HUES64 (cell line): ENCODE results near the gene PPP5C.
"Not testable (repeated sequence)": the region's sequence is repeated elsewhere in the genome, so short reads cannot be mapped to it uniquely, and the experiment has no call there.

Experiments
- H3K27ac ChIP-seq: 2 replicates; pipeline ENCODE4 v1.7.0; 2013; ENCODE audit warnings: low read depth, low read length, inconsistent platforms
- H3K27me3 ChIP-seq: 2 replicates; pipeline ENCODE4 v1.6.1; 2013; ENCODE audit warnings: mild to moderate bottlenecking, low read length; ENCODE audit not compliant: insufficient read depth
- H3K36me3 ChIP-seq: 2 replicates; pipeline ENCODE4 v1.6.1; 2013; ENCODE audit warnings: mild to moderate bottlenecking, low read length; ENCODE audit not compliant: insufficient read depth
- H3K4me1 ChIP-seq: 2 replicates; pipeline ENCODE4 v1.6.1; 2013; ENCODE audit warnings: mild to moderate bottlenecking, low read length, moderate library complexity; ENCODE audit not compliant: insufficient read depth
- H3K4me3 ChIP-seq: 2 replicates; pipeline ENCODE4 v1.5.1; 2013; ENCODE audit warnings: mild to moderate bottlenecking, low read length, moderate library complexity
- H3K9ac ChIP-seq: 2 replicates; pipeline ENCODE4 v1.6.1; 2013; ENCODE audit warnings: mild to moderate bottlenecking, low read depth, low read length
- H3K9me3 ChIP-seq: 2 replicates; pipeline ENCODE4 v1.6.1; 2013; ENCODE audit warnings: low read depth, low read length; ENCODE audit not compliant: insufficient read depth
- WGBS: fragments of 150-250, 120-280 bp; methylation state at CpG from one replicate; pipeline ENCODE4 v1.1.7; 2013; ENCODE audit warnings: missing lambda C conversion rate; 5-methylcytosine and 5-hydroxymethylcytosine counted together

The PPP5C gene

GRCh38 chr19:46427518-46428045, 80.7 kb downstream of the PPP5C start:
- H3K36me3 ChIP-seq: no peaks in the 10 kb centered on the region
- H3K4me1 ChIP-seq: peaks cover 7% of the 10 kb centered on the region; the same call in 1 of the 2 replicates
- WGBS: 89% methylated on average over 17 of the region's 17 CpGs
- no peaks in the 10 kb centered on the region for H3K9me3 ChIP-seq
- no peak overlapping the region for H3K27ac ChIP-seq
- no peak overlapping the region for H3K4me3 ChIP-seq
- peaks cover 25% of the 10 kb centered on the region for H3K27me3 ChIP-seq
- H3K9ac ChIP-seq: no peak overlapping the region

GRCh38 chr19:46428239-46429135, 81.6 kb downstream of the PPP5C start, which contains the start of gene PNMA8C:
Gene PNMA8C (minus strand): TSS chr19:46428936. CDS start chr19:46428359, 577 bp downstream.
- H3K36me3 ChIP-seq: no peaks in the 10 kb centered on the region
- H3K4me3 ChIP-seq: peak within 1 kb of the TSS; percentile 49
- peaks cover 7% of the 10 kb centered on the region; the same call in 1 of the 2 replicates for H3K4me1 ChIP-seq
- no peak within 1 kb of the TSS for H3K9ac ChIP-seq
- H3K9me3 ChIP-seq: no peaks in the 10 kb centered on the region
- H3K27ac ChIP-seq: no peak within 1 kb of the TSS
- peaks cover 25% of the 10 kb centered on the region for H3K27me3 ChIP-seq
- 34% methylated on average over 52 of the region's 52 CpGs for WGBS

GRCh38 chr19:46429999-46430398, 83.1 kb downstream of the PPP5C start:
- no peaks in the 10 kb centered on the region for H3K36me3 ChIP-seq
- WGBS: 90% methylated on average over 4 of the region's 4 CpGs
- H3K4me1 ChIP-seq: peaks cover 7% of the 10 kb centered on the region; the same call in 1 of the 2 replicates
- no peak overlapping the region for H3K27ac ChIP-seq
- no peak overlapping the region for H3K9ac ChIP-seq
- peaks cover 25% of the 10 kb centered on the region for H3K27me3 ChIP-seq
- H3K9me3 ChIP-seq: no peaks in the 10 kb centered on the region
- H3K4me3 ChIP-seq: no peak overlapping the region

- H3K4me3 ChIP-seq: no peak overlapping the region
- H3K36me3 ChIP-seq: no peaks in the 10 kb centered on the region
- H3K9ac ChIP-seq: no peak overlapping the region
- peaks cover 19% of the 10 kb centered on the region for H3K27me3 ChIP-seq
- no peak overlapping the region for H3K27ac ChIP-seq
- WGBS: 52% methylated on average over 9 of the region's 10 CpGs
- no peaks in the 10 kb centered on the region for H3K9me3 ChIP-seq
- 0 out of 2 replicates have a peak, but pooled peaks cover 2% of the 10 kb centered on the region for H3K4me1 ChIP-seq
These were observed 84.9 kb downstream of the PPP5C start for GRCh38 chr19:46431824-46432223.

GRCh38 chr19:46433470-46433869, 86.6 kb downstream of the PPP5C start:
- WGBS: 76% methylated on average over 7 of the region's 7 CpGs
- not testable (repeated sequence) for H3K36me3 ChIP-seq, H3K9ac ChIP-seq, H3K4me1 ChIP-seq, H3K9me3 ChIP-seq, H3K27me3 ChIP-seq, H3K4me3 ChIP-seq, H3K27ac ChIP-seq

- Histone ChIP-seq H3K4me1 (no peaks in the 10 kb centered on the region), H3K36me3 (no peaks in the 10 kb centered on the region), H3K27me3 (no peaks in the 10 kb centered on the region), H3K9me3 (no peaks in the 10 kb centered on the region), H3K9ac (no peak overlapping the region), H3K4me3 (no peak overlapping the region), H3K27ac (no peak overlapping the region)
- WGBS: 83% methylated on average over 6 of the region's 6 CpGs
These were observed 88.1 kb downstream of the PPP5C start for GRCh38 chr19:46435009-46435408.

GRCh38 chr19:46435689-46436088, 88.8 kb downstream of the PPP5C start:
- H3K36me3 ChIP-seq, H3K9me3 ChIP-seq, H3K4me1 ChIP-seq, H3K27me3 ChIP-seq, H3K4me3 ChIP-seq, H3K9ac ChIP-seq, H3K27ac ChIP-seq: not testable (repeated sequence)
- WGBS: 86% methylated on average over 4 of the region's 4 CpGs
